ENCODE measurements around the gene ENTREP3.
"Not testable (repeated sequence)": the region's sequence is repeated elsewhere in the genome, so short reads cannot be mapped to it uniquely, and the experiment has no call there.

The ENTREP3 gene

GRCh38 chr1:155241841-155242264 lies 13.4 kb downstream of the ENTREP3 start:
- DNase-seq (ENCODE audit: low read depth, low spot score) = no peak
- Histone ChIP-seq H3K4me3 (peak overlapping the region; percentile 76; the same call in 1 of the 2 replicates), H3K36me3 (ENCODE audit: insufficient read depth, low read length) (no peaks in the 10 kb centered on the region), H3K9me3 (ENCODE audit: low read depth, low read length) (no peaks in the 10 kb centered on the region), H3K27ac (peak overlapping the region; percentile 61; the same call in 1 of the 2 replicates), H3K9ac (ENCODE audit: insufficient read length) (no peak overlapping the region)
- TF ChIP-seq POLR2AphosphoS5 (IDR thresholded peaks at IDR 0.05; ENCODE audit: borderline replicate concordance, low read depth, low read length) (no peak), EZH2 (IDR thresholded peaks at IDR 0.05) (no peak), FOXP2 (optimal IDR thresholded peaks at IDR 0.05; ENCODE audit: control extremely low read depth, extremely low read length, insufficient read depth) (no peak)

- Histone ChIP-seq H3K9ac (ENCODE audit: insufficient read length) (peak overlapping the region; percentile 61), H3K27ac (peak overlapping the region; percentile 61; the same call in 1 of the 2 replicates), H3K9me3 (ENCODE audit: low read depth, low read length) (no peaks in the 10 kb centered on the region), H3K36me3 (ENCODE audit: insufficient read depth, low read length) (no peaks in the 10 kb centered on the region), H3K4me3 (peak overlapping the region; percentile 76)
- DNase-seq (ENCODE audit: low read depth, low spot score) = peak; percentile 96
- TF ChIP-seq FOXP2 (optimal IDR thresholded peaks at IDR 0.05; ENCODE audit: control extremely low read depth, extremely low read length, insufficient read depth) (no peak), POLR2AphosphoS5 (IDR thresholded peaks at IDR 0.05; ENCODE audit: borderline replicate concordance, low read depth, low read length) (peak; percentile 78)
Measured at GRCh38 chr1:155241069-155241679, 14.1 kb downstream of the ENTREP3 start.

GRCh38 chr1:155236451-155236850 lies 18.8 kb downstream of the ENTREP3 start:
- H3K9ac ChIP-seq (ENCODE audit: insufficient read length) = no peak overlapping the region
- no peak overlapping the region for H3K4me3 ChIP-seq
- DNase-seq (ENCODE audit: low read depth, low spot score) = no peak
- TF ChIP-seq POLR2AphosphoS5 (IDR thresholded peaks at IDR 0.05; ENCODE audit: borderline replicate concordance, low read depth, low read length) = no peak
- no peak for TF ChIP-seq FOXP2 (optimal IDR thresholded peaks at IDR 0.05; ENCODE audit: control extremely low read depth, extremely low read length, insufficient read depth)
- TF ChIP-seq EZH2 (IDR thresholded peaks at IDR 0.05) = no peak
- no peak overlapping the region for H3K27ac ChIP-seq
- no peaks in the 10 kb centered on the region for H3K9me3 ChIP-seq (ENCODE audit: low read depth, low read length)
- H3K36me3 ChIP-seq (ENCODE audit: insufficient read depth, low read length) = no peaks in the 10 kb centered on the region

- not testable (repeated sequence) for H3K4me3 ChIP-seq; H3K27ac ChIP-seq; H3K9me3 ChIP-seq (ENCODE audit: low read depth, low read length); H3K9ac ChIP-seq (ENCODE audit: insufficient read length); H3K36me3 ChIP-seq (ENCODE audit: insufficient read depth, low read length); DNase-seq (ENCODE audit: low read depth, low spot score)
Measured at GRCh38 chr1:155235375-155235774, 19.9 kb downstream of the ENTREP3 start.

- not testable (repeated sequence) for H3K9ac ChIP-seq (ENCODE audit: insufficient read length); H3K9me3 ChIP-seq (ENCODE audit: low read depth, low read length); H3K27ac ChIP-seq; DNase-seq (ENCODE audit: low read depth, low spot score); H3K36me3 ChIP-seq (ENCODE audit: insufficient read depth, low read length); H3K4me3 ChIP-seq
Measured at GRCh38 chr1:155233502-155233901, 21.8 kb downstream of the ENTREP3 start.

- H3K9ac ChIP-seq (ENCODE audit: insufficient read length); H3K27ac ChIP-seq; H3K4me3 ChIP-seq; DNase-seq (ENCODE audit: low read depth, low spot score); H3K9me3 ChIP-seq (ENCODE audit: low read depth, low read length); H3K36me3 ChIP-seq (ENCODE audit: insufficient read depth, low read length): not testable (repeated sequence)
Measured at GRCh38 chr1:155232001-155232978, 23.0 kb downstream of the ENTREP3 start.

GRCh38 chr1:155231302-155231701 lies 24.0 kb downstream of the ENTREP3 start:
- not testable (repeated sequence) for DNase-seq (ENCODE audit: low read depth, low spot score); H3K9me3 ChIP-seq (ENCODE audit: low read depth, low read length); H3K4me3 ChIP-seq; H3K27ac ChIP-seq; H3K36me3 ChIP-seq (ENCODE audit: insufficient read depth, low read length); H3K9ac ChIP-seq (ENCODE audit: insufficient read length)

GRCh38 chr1:155228096-155228427 lies 27.2 kb downstream of the ENTREP3 start:
- DNase-seq (ENCODE audit: low read depth, low spot score) = no peak
- peak overlapping the region; percentile 66 for H3K27ac ChIP-seq

More at GRCh38 chr1:155228096-155228427, 27.2 kb downstream of the ENTREP3 start:
- Histone ChIP-seq H3K36me3 (ENCODE audit: insufficient read depth, low read length) (no peaks in the 10 kb centered on the region), H3K9me3 (ENCODE audit: low read depth, low read length) (no peaks in the 10 kb centered on the region), H3K4me3 (peak overlapping the region; percentile 53), H3K9ac (ENCODE audit: insufficient read length) (peak overlapping the region; percentile 76)
- no peak for TF ChIP-seq FOXP2 (optimal IDR thresholded peaks at IDR 0.05; ENCODE audit: control extremely low read depth, extremely low read length, insufficient read depth)
- no peak for TF ChIP-seq EZH2 (IDR thresholded peaks at IDR 0.05)
- no peak for TF ChIP-seq POLR2AphosphoS5 (IDR thresholded peaks at IDR 0.05; ENCODE audit: borderline replicate concordance, low read depth, low read length)

Measured in SK-N-MC (cell line).